ENCODE results near the gene PHLDA1. TPM values are rescaled to one million over a fixed set of nuclear protein-coding genes. Genes with fewer than 3 reads are reported as not detected.

The PHLDA1 gene
- total RNA-seq, 2 experiments from 2014 or later = 6.5 TPM

DNA sequence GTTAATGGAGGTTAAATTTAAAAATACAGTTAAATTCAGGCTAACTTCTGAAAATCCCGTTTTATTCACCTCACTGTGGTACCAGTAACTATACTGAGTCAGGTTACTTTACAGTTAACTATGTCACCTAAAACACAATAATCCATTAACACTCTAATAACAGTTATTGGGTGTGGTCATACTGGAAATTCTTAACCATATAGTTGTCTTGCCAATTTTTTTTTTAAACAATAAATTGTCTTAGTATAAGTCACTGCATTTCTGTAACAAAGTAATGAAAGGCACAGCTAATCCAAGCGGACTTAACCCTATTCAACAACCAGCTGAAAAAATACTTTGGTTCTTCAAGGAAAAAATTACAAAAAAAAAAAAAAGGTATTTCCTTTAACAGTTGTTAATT is 16.2 kb upstream of the PHLDA1 start:
- peaks cover 59% of the 10 kb centered on the region for H3K36me3 Mint-ChIP-seq (ENCODE audit: low read depth)
- POLR2A ChIA-PET = no interaction called here
- no peak for ATAC-seq (ENCODE audit: poor library complexity)

DNA sequence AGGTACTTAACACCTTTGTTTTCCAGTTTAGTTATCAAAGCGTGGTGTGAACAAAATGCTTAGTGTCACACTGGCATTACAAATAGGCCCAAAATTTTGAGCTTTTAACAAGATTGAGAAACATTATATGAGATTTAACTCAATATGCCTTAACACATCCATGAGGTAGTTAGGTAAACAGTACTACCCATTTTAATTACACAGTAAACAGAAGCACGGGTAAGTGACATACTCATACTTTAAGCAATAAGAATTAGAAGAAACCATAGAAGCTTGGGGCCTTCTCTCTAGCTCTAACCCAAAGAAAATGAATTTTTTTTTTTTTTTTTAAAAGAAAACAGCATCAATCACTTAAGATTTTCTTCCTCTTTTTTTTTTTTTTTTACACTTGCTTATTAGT is 15.5 kb upstream of the PHLDA1 start:
- DNase-seq (no peak), ATAC-seq (ENCODE audit: poor library complexity) (no peak)
- CTCF ChIA-PET = interaction anchor here (0.7 to 1.8 kb wide), 3 partner anchors 10 to 520 kb away, joined by 3 to 7 read pairs (median 5); partner anchors contain the start of gene PHLDA1
- Histone ChIP-seq H3K27ac (ENCODE audit: low read depth in 1 of 2, low read length in 2 of 2) (no peak overlapping the region), H3K27me3 (ENCODE audit: control insufficient read depth in 1 of 2, insufficient read depth in 2 of 2, low read length in 2 of 2) (no peaks in the 10 kb centered on the region), H3K36me3 (ENCODE audit: insufficient read depth, low read length) (peaks cover 44% of the 10 kb centered on the region), H3K9me3 (ENCODE audit: control insufficient read depth in 1 of 2, insufficient read depth in 1 of 2, low read length in 2 of 2) (no peaks in the 10 kb centered on the region), H3K4me3 (ENCODE audit: low read length) (no peak overlapping the region), H3K4me1 (ENCODE audit: insufficient read depth, low read length) (no peaks in the 10 kb centered on the region)
- no peaks in the 10 kb centered on the region for H3K9me3 Mint-ChIP-seq
- H3K4me1 Mint-ChIP-seq (ENCODE audit: low read depth) = no peaks in the 10 kb centered on the region
- H3K36me3 Mint-ChIP-seq (ENCODE audit: low read depth) = peaks cover 53% of the 10 kb centered on the region
- H3K27me3 Mint-ChIP-seq = no peaks in the 10 kb centered on the region
- no peak overlapping the region for H3K4me3 Mint-ChIP-seq
- TF ChIP-seq CTCF (IDR thresholded peaks at IDR 0.05) = no peak
- POLR2A ChIA-PET = no interaction called here
- intact Hi-C loops (cut with DNase I, micrococcal nuclease) = loop anchor here in 1 of 2 experiments (5.0 kb wide), 1 partner anchor 35 kb away; the partner anchor contains the start of gene NAP1L1
- no peak overlapping the region for H3K27ac Mint-ChIP-seq

More for the DNA sequence above, 16.2 kb upstream of the PHLDA1 start:
- CTCF ChIA-PET = interaction anchor here (0.7 to 2.4 kb wide), 5 partner anchors 8 to 521 kb away, joined by 3 to 7 read pairs (median 5); partner anchors contain the start of gene PHLDA1
- Histone ChIP-seq H3K27ac (ENCODE audit: low read depth in 1 of 2, low read length in 2 of 2) (no peak overlapping the region), H3K9me3 (ENCODE audit: control insufficient read depth in 1 of 2, insufficient read depth in 1 of 2, low read length in 2 of 2) (no peaks in the 10 kb centered on the region), H3K27me3 (ENCODE audit: control insufficient read depth in 1 of 2, insufficient read depth in 2 of 2, low read length in 2 of 2) (no peaks in the 10 kb centered on the region), H3K4me3 (ENCODE audit: low read length) (no peak overlapping the region), H3K36me3 (ENCODE audit: insufficient read depth, low read length) (peaks cover 51% of the 10 kb centered on the region), H3K4me1 (ENCODE audit: insufficient read depth, low read length) (no peaks in the 10 kb centered on the region)
- H3K4me3 Mint-ChIP-seq = no peak overlapping the region
- TF ChIP-seq CTCF (IDR thresholded peaks at IDR 0.05) = no peak
- no peak overlapping the region for H3K27ac Mint-ChIP-seq
- H3K9me3 Mint-ChIP-seq = no peaks in the 10 kb centered on the region
- intact Hi-C loops (cut with DNase I, micrococcal nuclease) = loop anchor here in 1 of 2 experiments (5.0 kb wide), 1 partner anchor 35 kb away; the partner anchor contains the start of gene NAP1L1
- no peak for DNase-seq
- no peaks in the 10 kb centered on the region for H3K4me1 Mint-ChIP-seq (ENCODE audit: low read depth)
- no peaks in the 10 kb centered on the region for H3K27me3 Mint-ChIP-seq

- Mint-ChIP-seq H3K4me1 (ENCODE audit: low read depth) (no peaks in the 10 kb centered on the region), H3K9me3 (no peaks in the 10 kb centered on the region), H3K27ac (no peak overlapping the region), H3K36me3 (ENCODE audit: low read depth) (peaks cover 22% of the 10 kb centered on the region), H3K4me3 (no peak overlapping the region), H3K27me3 (no peaks in the 10 kb centered on the region)
- Histone ChIP-seq H3K27ac (ENCODE audit: low read depth in 1 of 2, low read length in 2 of 2) (no peak overlapping the region), H3K36me3 (ENCODE audit: insufficient read depth, low read length) (peaks cover 10% of the 10 kb centered on the region), H3K4me3 (ENCODE audit: low read length) (no peak overlapping the region), H3K9me3 (ENCODE audit: control insufficient read depth in 1 of 2, insufficient read depth in 1 of 2, low read length in 2 of 2) (no peaks in the 10 kb centered on the region), H3K27me3 (ENCODE audit: control insufficient read depth in 1 of 2, insufficient read depth in 2 of 2, low read length in 2 of 2) (no peaks in the 10 kb centered on the region), H3K4me1 (ENCODE audit: insufficient read depth, low read length) (no peaks in the 10 kb centered on the region)
- TF ChIP-seq CTCF (IDR thresholded peaks at IDR 0.05) = no peak
- POLR2A ChIA-PET = no interaction called here
- CTCF ChIA-PET = no interaction called here
- no peak for ATAC-seq (ENCODE audit: poor library complexity)
- no peak for DNase-seq
- intact Hi-C loops (cut with DNase I, micrococcal nuclease) = no loop called here
Measured at GRCh38 chr12:76043377-76043776, 11.8 kb upstream of the PHLDA1 start.

Data from CD4-positive, alpha-beta T cell (primary cell).